Measurements from ENCODE around the gene LRP1-AS.

The LRP1-AS gene

GRCh38 chr12:57169046-57169795 lies 21.8 kb upstream of the LRP1-AS start:
- Histone ChIP-seq H3K4me3 (no peak overlapping the region), H3K27ac (no peak overlapping the region)
- no peak for TF ChIP-seq CTCF (IDR thresholded peaks at IDR 0.05)
- no peak for DNase-seq (ENCODE audit: low spot score)

- no peak overlapping the region for H3K4me3 ChIP-seq
- H3K27ac ChIP-seq: no peak overlapping the region
- no peak for DNase-seq (ENCODE audit: low spot score)
- TF ChIP-seq CTCF (IDR thresholded peaks at IDR 0.05): no peak
Measured at GRCh38 chr12:57168058-57168457, 20.6 kb upstream of the LRP1-AS start.

- peak overlapping the region in 1 of 2 donors; percentile 20 for H3K27ac ChIP-seq
- TF ChIP-seq CTCF (IDR thresholded peaks at IDR 0.05): no peak
- H3K4me3 ChIP-seq: no peak overlapping the region
- DNase-seq (ENCODE audit: low spot score): no peak
Measured at GRCh38 chr12:57166971-57167371, 19.6 kb upstream of the LRP1-AS start.

- no peak for DNase-seq (ENCODE audit: low spot score)
- TF ChIP-seq CTCF (IDR thresholded peaks at IDR 0.05): no peak
- H3K4me3 ChIP-seq: no peak overlapping the region
- no peak overlapping the region for H3K27ac ChIP-seq
Measured at GRCh38 chr12:57165741-57166140, 18.3 kb upstream of the LRP1-AS start.

- TF ChIP-seq CTCF (IDR thresholded peaks at IDR 0.05): no peak
- H3K27ac ChIP-seq: peak overlapping the region in 1 of 2 donors; percentile 4
- H3K4me3 ChIP-seq: no peak overlapping the region
- no peak for DNase-seq (ENCODE audit: low spot score)
Measured at GRCh38 chr12:57164966-57165625, 17.7 kb upstream of the LRP1-AS start.

GRCh38 chr12:57164454-57164853 lies 17.0 kb upstream of the LRP1-AS start:
- no peak for DNase-seq (ENCODE audit: low spot score)
- no peak overlapping the region for H3K4me3 ChIP-seq
- H3K27ac ChIP-seq: no peak overlapping the region
- no peak for TF ChIP-seq CTCF (IDR thresholded peaks at IDR 0.05)

All from coronary artery (tissue), 2 donors.